HAP-1 (cell line): ENCODE data around the gene RIPK4.
"Not testable (repeated sequence)": the region's sequence is repeated elsewhere in the genome, so short reads cannot be mapped to it uniquely, and the experiment has no call there.

Source experiments
- DNase-seq, 2 experiments: peaks; one replicate each; pipeline ENCODE4 v3.0.0-alpha.2; 2016 to 2020; ENCODE audit warnings: low spot score in 2 of 2
- H3K27me3 ChIP-seq: fragments of 250-450 bp; sonication (Bioruptor Pico); 2 replicates; pipeline ENCODE4 v1.5.1; 2020; ENCODE audit warnings: low read depth, mild to moderate bottlenecking, moderate library complexity
- H3K36me3 ChIP-seq: fragments of 250-450 bp; sonication (Bioruptor Pico); replicated peaks from 2 replicates; pipeline ENCODE4 v1.5.1; 2020; ENCODE audit warnings: mild to moderate bottlenecking
- H3K4me1 ChIP-seq: fragments of 250-450 bp; sonication (Bioruptor Pico); 2 replicates; pipeline ENCODE4 v1.5.1; 2020; ENCODE audit warnings: mild to moderate bottlenecking
- H3K4me3 ChIP-seq: fragments of 250-450 bp; sonication (Bioruptor Pico); 2 replicates; pipeline ENCODE4 v1.5.1; 2020; ENCODE audit warnings: mild to moderate bottlenecking, moderate library complexity
- H3K9me3 ChIP-seq: fragments of 250-450 bp; sonication (Bioruptor Pico); 2 replicates; pipeline ENCODE4 v1.5.1; 2020; ENCODE audit warnings: mild to moderate bottlenecking, moderate library complexity
- in situ Hi-C: fragments of 300-500 bp; cut with MboI; formaldehyde crosslinking; loops from 3 replicates; pipeline ENCODE4 v1.14.3; 2020; ENCODE audit warnings: low sequenced_read_pairs, inconsistent platforms, mixed read lengths

RIPK4 gene

DNA sequence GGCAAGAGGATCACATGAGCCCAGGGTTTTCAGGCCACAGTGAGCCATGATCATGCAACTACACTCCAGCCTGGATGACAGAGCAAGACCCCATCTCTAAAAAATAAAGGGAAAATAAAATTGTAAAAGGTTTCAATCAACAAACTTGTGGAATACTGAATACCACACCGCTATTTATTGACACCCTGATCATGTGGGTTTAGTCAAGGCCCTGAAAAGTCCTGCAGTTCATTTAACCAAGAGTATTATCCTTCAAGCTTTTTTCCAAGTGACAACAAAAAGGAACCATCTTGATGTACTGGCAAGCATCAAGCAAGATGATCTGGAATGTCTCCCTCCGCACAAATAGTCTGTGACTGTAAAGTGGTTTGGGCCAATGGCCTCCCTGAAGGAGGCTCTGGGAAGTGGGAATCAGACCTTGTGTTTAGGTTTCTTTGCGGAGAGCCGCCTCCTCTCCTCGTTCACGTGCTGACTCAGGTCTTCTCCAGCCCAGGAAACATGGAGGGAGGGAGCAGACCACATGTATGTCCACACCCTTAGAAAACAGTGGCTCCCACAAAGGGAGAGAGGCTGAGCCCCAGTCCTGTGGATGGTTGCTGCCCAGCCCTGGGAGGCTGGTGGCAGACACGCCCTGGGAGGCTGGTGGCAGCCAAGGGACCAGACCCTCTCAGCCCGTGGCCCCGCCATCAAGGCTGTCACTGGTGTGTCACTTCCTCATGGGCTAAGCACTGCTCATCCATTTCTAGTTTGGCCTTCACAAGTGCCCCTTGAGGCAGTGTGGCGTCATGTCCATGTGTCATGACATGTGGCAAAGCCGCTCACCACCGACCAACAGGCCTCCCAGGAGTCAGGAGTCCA, 56.7 kb downstream of the RIPK4 start:
- no peak for DNase-seq
- H3K9me3 ChIP-seq = no peaks in the 10 kb centered on the region
- no peak overlapping the region for H3K4me3 ChIP-seq
- in situ Hi-C loops = no loop called here
- no peaks in the 10 kb centered on the region for H3K4me1 ChIP-seq
- no peaks in the 10 kb centered on the region for H3K27me3 ChIP-seq
- H3K36me3 ChIP-seq = no peaks in the 10 kb centered on the region

GRCh38 chr21:41709166-41709565, 57.7 kb downstream of the RIPK4 start:
- Histone ChIP-seq H3K27me3 (no peaks in the 10 kb centered on the region), H3K4me3 (no peak overlapping the region), H3K4me1 (no peaks in the 10 kb centered on the region), H3K36me3 (no peaks in the 10 kb centered on the region), H3K9me3 (no peaks in the 10 kb centered on the region)
- DNase-seq = no peak
- in situ Hi-C loops = no loop called here

DNA sequence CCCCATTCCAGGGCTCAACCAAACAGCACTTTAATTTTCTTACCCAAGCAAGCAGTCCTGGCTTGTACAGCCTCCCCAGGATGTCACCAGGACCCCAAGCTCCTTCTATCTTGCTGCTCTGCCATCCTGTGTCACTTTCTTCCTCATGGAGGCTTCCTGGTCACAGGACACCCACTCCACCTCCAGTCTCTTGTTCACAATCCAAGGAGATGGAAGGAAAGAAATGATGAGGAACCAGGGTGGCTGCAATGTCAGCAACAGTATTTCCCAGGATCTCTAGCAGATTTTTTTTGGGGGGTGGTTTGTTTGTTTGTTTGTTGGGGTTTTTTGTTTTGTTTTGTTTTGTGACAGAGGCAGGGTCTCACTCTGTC, 58.9 kb downstream of the RIPK4 start:
- H3K4me1 ChIP-seq = no peaks in the 10 kb centered on the region
- H3K36me3 ChIP-seq = no peaks in the 10 kb centered on the region
- H3K4me3 ChIP-seq = no peak overlapping the region
- no peak for DNase-seq
- H3K9me3 ChIP-seq = no peaks in the 10 kb centered on the region
- in situ Hi-C loops = no loop called here
- H3K27me3 ChIP-seq = no peaks in the 10 kb centered on the region

- no peaks in the 10 kb centered on the region for H3K27me3 ChIP-seq
- in situ Hi-C loops = no loop called here
- H3K36me3 ChIP-seq = no peaks in the 10 kb centered on the region
- H3K9me3 ChIP-seq = no peaks in the 10 kb centered on the region
- no peak overlapping the region for H3K4me3 ChIP-seq
- DNase-seq = no peak
- H3K4me1 ChIP-seq = no peaks in the 10 kb centered on the region
These were observed 59.5 kb downstream of the RIPK4 start for GRCh38 chr21:41707231-41707959.

DNA sequence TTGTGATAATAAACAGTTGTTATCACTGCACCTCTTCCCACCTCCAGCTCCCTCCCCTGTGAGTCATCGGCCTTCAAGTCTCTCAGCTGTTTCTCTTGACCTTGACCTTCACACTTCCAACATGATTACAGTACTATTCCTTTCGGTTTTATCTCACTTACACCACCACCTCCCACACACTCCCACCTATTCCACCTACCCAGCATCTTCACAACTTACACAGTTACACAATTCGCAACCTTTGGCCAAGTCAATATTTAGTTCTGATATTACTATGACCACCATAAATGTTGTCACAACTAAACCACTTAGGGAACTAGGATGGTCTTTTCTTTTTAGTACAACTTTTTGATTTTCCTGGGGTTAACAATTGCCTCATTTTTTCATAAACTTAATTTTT, 60.2 kb downstream of the RIPK4 start:
- H3K4me1 ChIP-seq = no peaks in the 10 kb centered on the region
- H3K27me3 ChIP-seq = no peaks in the 10 kb centered on the region
- no peak overlapping the region for H3K4me3 ChIP-seq
- no peak for DNase-seq
- H3K36me3 ChIP-seq = no peaks in the 10 kb centered on the region
- in situ Hi-C loops = no loop called here
- no peaks in the 10 kb centered on the region for H3K9me3 ChIP-seq

DNA sequence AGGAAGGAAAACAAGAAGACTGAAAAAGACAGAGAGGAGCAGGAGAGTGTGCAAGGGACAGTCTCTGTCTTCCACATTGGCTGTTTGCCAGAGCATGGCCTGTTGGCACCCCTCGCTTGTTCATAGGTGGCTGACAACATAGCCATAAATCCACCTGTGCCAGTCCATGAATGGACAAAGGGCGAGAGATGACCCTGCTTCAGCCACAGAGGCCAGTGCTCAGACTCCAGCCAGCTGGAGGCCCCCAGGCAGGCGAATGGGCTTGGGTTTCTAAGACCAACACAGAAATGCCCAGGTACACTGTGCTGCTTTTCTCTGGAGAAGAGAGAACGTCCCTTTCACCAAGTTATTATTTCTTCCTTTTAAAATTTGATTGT, 60.6 kb downstream of the RIPK4 start:
- no peaks in the 10 kb centered on the region for H3K4me1 ChIP-seq
- in situ Hi-C loops = no loop called here
- no peaks in the 10 kb centered on the region for H3K36me3 ChIP-seq
- no peaks in the 10 kb centered on the region for H3K9me3 ChIP-seq
- no peaks in the 10 kb centered on the region for H3K27me3 ChIP-seq
- DNase-seq = no peak
- H3K4me3 ChIP-seq = no peak overlapping the region

DNA sequence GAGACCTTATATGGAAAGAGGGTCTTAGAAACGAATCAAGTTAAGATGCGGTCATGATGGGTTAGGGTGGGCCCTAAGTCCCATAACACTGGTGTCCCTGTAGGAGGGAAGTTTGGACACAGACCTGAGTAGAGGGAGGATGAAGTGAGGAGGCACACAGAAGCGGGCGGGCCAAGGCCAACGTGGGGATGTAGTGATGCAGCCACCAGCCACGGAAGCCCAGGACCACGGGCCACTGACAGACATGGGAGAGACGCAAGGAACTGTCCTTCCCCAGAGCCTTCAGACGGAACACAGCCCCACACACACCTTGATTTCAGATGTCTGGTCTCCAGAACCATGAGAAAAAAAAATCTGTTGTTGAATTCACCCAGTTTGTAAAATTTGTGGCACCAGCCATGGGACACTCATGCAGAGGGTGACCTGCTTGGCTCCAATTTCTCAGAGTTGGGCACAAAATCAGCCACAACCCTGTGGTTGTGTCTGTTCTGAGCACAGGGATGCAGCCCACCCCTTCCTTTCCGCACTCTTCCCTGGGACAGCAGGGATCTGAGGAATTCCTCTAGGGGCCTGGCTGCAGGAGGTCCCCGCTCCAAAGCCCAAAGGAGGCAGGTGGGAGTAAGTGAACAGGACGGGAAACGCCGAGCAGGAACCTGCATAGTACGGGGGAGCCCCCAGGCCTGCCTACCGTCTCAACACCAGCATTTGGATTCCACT, 61.1 kb downstream of the RIPK4 start:
- in situ Hi-C loops = no loop called here
- Histone ChIP-seq H3K36me3 (no peaks in the 10 kb centered on the region), H3K9me3 (no peaks in the 10 kb centered on the region; the same call in 1 of the 2 replicates), H3K4me1 (no peaks in the 10 kb centered on the region), H3K27me3 (no peaks in the 10 kb centered on the region), H3K4me3 (no peak overlapping the region)
- DNase-seq = no peak

- in situ Hi-C loops = no loop called here
- Histone ChIP-seq H3K9me3 (no peaks in the 10 kb centered on the region; the same call in 1 of the 2 replicates), H3K4me3 (no peak overlapping the region), H3K36me3 (no peaks in the 10 kb centered on the region), H3K4me1 (no peaks in the 10 kb centered on the region), H3K27me3 (no peaks in the 10 kb centered on the region)
- no peak for DNase-seq
These were observed 62.9 kb downstream of the RIPK4 start for GRCh38 chr21:41703857-41704501.

DNA sequence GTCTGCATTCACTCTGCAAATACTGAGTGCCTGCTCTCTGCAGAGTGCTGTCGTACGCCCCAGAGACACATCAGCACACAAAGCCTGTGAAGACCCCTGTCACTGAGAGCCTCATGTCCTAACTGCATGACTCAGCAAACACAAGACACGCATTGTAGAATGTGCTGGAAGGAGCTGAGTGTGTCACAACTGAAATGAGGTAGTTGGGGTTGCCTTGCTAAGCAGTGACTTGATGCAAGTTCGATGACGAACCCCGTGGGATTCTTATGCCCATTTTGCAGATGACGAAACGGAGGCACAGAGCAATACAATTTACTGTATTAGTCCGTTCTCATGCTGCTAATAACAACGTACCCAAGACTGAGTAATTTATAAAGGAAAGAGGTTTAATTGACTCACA, 65.1 kb downstream of the RIPK4 start:
- no peak for DNase-seq
- H3K27me3 ChIP-seq = no peaks in the 10 kb centered on the region
- in situ Hi-C loops = no loop called here

DNA sequence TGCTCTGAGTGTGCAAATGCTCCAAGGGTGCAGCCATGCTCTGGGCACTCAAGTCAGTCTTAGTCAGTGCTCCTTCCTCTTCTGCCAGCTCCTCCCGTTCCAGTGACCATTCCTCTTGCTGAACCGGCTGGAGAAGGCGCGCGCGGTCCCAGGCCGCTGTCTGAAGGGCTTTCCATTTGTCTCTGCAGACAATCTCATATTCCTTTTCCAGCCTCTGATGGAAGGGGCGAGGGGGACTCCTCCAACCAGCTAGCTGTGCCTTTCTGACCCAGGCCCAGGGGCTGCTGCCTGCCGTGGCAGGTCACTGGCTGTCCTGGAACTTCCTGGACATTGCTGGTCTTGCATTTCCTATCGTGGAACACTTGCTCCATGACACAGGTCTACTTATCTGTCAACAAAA, 67.5 kb downstream of the RIPK4 start:
- Histone ChIP-seq H3K36me3 (no peaks in the 10 kb centered on the region), H3K9me3 (no peaks in the 10 kb centered on the region; the same call in 1 of the 2 replicates), H3K4me3 (no peak overlapping the region), H3K27me3 (no peaks in the 10 kb centered on the region), H3K4me1 (no peaks in the 10 kb centered on the region)
- in situ Hi-C loops = no loop called here
- no peak for DNase-seq

More for the DNA sequence above, 65.1 kb downstream of the RIPK4 start:
- no peak overlapping the region for H3K4me3 ChIP-seq
- no peaks in the 10 kb centered on the region for H3K36me3 ChIP-seq
- no peaks in the 10 kb centered on the region; the same call in 1 of the 2 replicates for H3K9me3 ChIP-seq
- no peaks in the 10 kb centered on the region for H3K4me1 ChIP-seq

GRCh38 chr21:41698071-41698470, 68.8 kb downstream of the RIPK4 start:
- no peaks in the 10 kb centered on the region for H3K27me3 ChIP-seq
- no peaks in the 10 kb centered on the region for H3K36me3 ChIP-seq
- H3K9me3 ChIP-seq = no peaks in the 10 kb centered on the region; the same call in 1 of the 2 replicates
- no peaks in the 10 kb centered on the region for H3K4me1 ChIP-seq
- in situ Hi-C loops = no loop called here
- no peak for DNase-seq
- H3K4me3 ChIP-seq = no peak overlapping the region

DNA sequence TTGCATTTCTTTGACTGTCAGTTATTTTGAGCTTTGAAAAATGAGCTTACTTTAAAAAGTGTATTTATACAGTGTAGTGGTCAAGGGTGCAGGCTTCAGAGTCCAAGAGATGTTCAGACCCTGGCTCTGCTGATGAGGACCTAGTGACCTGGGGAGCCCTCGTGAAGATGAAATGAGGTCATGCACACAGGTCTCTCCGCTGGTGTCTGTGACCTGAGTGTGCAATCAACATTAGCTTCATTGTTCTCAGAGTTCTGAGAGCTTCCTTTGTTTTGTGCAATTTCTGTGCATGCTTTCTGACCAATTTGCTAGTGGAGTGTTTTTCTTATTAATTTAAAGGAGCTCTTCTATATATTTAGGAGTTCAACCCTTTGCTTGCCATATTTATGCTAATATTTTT, 71.3 kb downstream of the RIPK4 start:
- Histone ChIP-seq H3K9me3 (no peaks in the 10 kb centered on the region), H3K4me3 (no peak overlapping the region), H3K36me3 (no peaks in the 10 kb centered on the region), H3K27me3 (no peaks in the 10 kb centered on the region), H3K4me1 (no peaks in the 10 kb centered on the region)
- DNase-seq = no peak
- in situ Hi-C loops = no loop called here

DNA sequence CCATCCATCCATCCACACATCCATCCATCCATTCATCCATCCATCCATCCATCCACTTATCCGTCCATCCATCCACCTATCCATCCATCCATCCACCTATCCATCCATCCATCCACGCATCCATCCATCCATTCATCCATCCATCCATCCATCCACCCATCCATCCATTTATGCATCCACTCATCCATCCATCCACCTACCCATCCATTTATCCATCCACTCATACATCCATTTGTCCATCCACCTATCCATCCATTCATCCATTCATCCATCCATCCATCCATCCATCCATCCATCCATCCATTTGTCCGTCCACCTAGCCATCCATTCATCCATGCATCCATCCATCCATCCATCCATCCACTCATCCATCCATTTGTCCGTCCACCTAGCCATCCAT, 72.8 kb downstream of the RIPK4 start:
- in situ Hi-C loops, H3K27me3 ChIP-seq, H3K4me1 ChIP-seq: not testable (repeated sequence)

More for the DNA sequence above, 72.8 kb downstream of the RIPK4 start:
- not testable (repeated sequence) for DNase-seq, H3K36me3 ChIP-seq, H3K4me3 ChIP-seq, H3K9me3 ChIP-seq
